Esophagus squamous epithelium (tissue), 4 donors: ENCODE measurements around the gene CSRP2.

ENCODE experiments used
- CTCF ChIP-seq, 6 experiments: fragments of 450-650 bp in 4 of 6; fragments of 200-600 bp in 2 of 6; sonication (generic) in 2 of 6; IDR thresholded peaks; one replicate each; pipeline ENCODE4 v1.5.1; 2016 to 2019; ENCODE audit warnings: antibody characterized with exemption in 6 of 6, mild to moderate bottlenecking in 4 of 6, moderate library complexity in 4 of 6
- POLR2A ChIP-seq, 4 donors: fragments of 450-650 bp; IDR thresholded peaks; one replicate each; pipeline ENCODE4 v1.6.1; 2017; ENCODE audit warnings: antibody characterized with exemption in 4 of 4, mild to moderate bottlenecking in 4 of 4, moderate library complexity in 3 of 4

- no peak for TF ChIP-seq CTCF (IDR thresholded peaks at IDR 0.05)
- no peak for TF ChIP-seq POLR2A (IDR thresholded peaks at IDR 0.05)
Measured at GRCh38 chr12:76883151-76883550, 4.3 kb upstream of the CSRP2 start.
